Measurements from ENCODE around the gene MYLK2.

The MYLK2 gene

GRCh38 chr20:31860390-31861134 lies 41.4 kb downstream of the MYLK2 start:
- Histone ChIP-seq H3K27me3 (ENCODE audit: insufficient read depth, low read length, poor library complexity) (no peaks in the 10 kb centered on the region), H3K4ac (ENCODE audit: low read depth, low read length) (no peak overlapping the region), H3K36me3 (ENCODE audit: control insufficient read depth, insufficient read depth, low read length) (no peaks in the 10 kb centered on the region), H3K4me1 (ENCODE audit: control insufficient read depth, low read depth, low read length) (peaks cover 4% of the 10 kb centered on the region), H3K27ac (ENCODE audit: low read depth, low read length) (no peak overlapping the region), H3K56ac (ENCODE audit: low read length) (peak overlapping the region; percentile 85), H2BK120ac (ENCODE audit: low read depth, low read length) (no peak overlapping the region), H3K9ac (ENCODE audit: low read length) (peak overlapping the region; percentile 48), H2BK15ac (replicated peaks; ENCODE audit: low read depth) (no peak overlapping the region), H3K23ac (ENCODE audit: low read length) (no peak overlapping the region), H3K79me1 (ENCODE audit: low read length) (no peaks in the 10 kb centered on the region), H3K4me3 (ENCODE audit: low read length) (no peak overlapping the region), H3K18ac (ENCODE audit: low read length) (no peak overlapping the region), H4K8ac (ENCODE audit: low read depth, low read length) (no peak overlapping the region), H3K4me2 (ENCODE audit: low read length) (peak overlapping the region; percentile 93), H2AK5ac (ENCODE audit: low read length) (no peak overlapping the region), H3K79me2 (ENCODE audit: control insufficient read depth, insufficient read depth, low read length) (no peaks in the 10 kb centered on the region), H4K5ac (ENCODE audit: low read length) (no peak overlapping the region), H2BK5ac (ENCODE audit: low read length) (no peak overlapping the region)
- WGBS (ENCODE audit: extremely low coverage, insufficient coverage, low lambda C conversion rate): no CpG with 5 or more reads among the region's 15 CpGs
- peak; percentile 72 for DNase-seq

GRCh38 chr20:31861135-31861384 lies 41.9 kb downstream of the MYLK2 start:
- peak; percentile 59 for DNase-seq
- Histone ChIP-seq H4K5ac (ENCODE audit: low read length) (no peak overlapping the region), H2BK15ac (replicated peaks; ENCODE audit: low read depth) (no peak overlapping the region), H3K27ac (ENCODE audit: low read depth, low read length) (no peak overlapping the region), H3K36me3 (ENCODE audit: control insufficient read depth, insufficient read depth, low read length) (no peaks in the 10 kb centered on the region), H2BK120ac (ENCODE audit: low read depth, low read length) (no peak overlapping the region), H3K27me3 (ENCODE audit: insufficient read depth, low read length, poor library complexity) (no peaks in the 10 kb centered on the region), H3K18ac (ENCODE audit: low read length) (peak overlapping the region; percentile 35), H3K4me1 (ENCODE audit: control insufficient read depth, low read depth, low read length) (peaks cover 4% of the 10 kb centered on the region), H3K4ac (ENCODE audit: low read depth, low read length) (no peak overlapping the region), H3K4me3 (ENCODE audit: low read length) (peak overlapping the region; percentile 39), H3K79me2 (ENCODE audit: control insufficient read depth, insufficient read depth, low read length) (no peaks in the 10 kb centered on the region), H2BK5ac (ENCODE audit: low read length) (no peak overlapping the region), H3K9ac (ENCODE audit: low read length) (peak overlapping the region; percentile 81), H4K8ac (ENCODE audit: low read depth, low read length) (no peak overlapping the region), H3K23ac (ENCODE audit: low read length) (no peak overlapping the region), H3K79me1 (ENCODE audit: low read length) (no peaks in the 10 kb centered on the region), H2AK5ac (ENCODE audit: low read length) (no peak overlapping the region), H3K56ac (ENCODE audit: low read length) (peak overlapping the region; percentile 85), H3K4me2 (ENCODE audit: low read length) (peak overlapping the region; percentile 93)
- WGBS (ENCODE audit: extremely low coverage, insufficient coverage, low lambda C conversion rate): no CpG with 5 or more reads among the region's 20 CpGs

GRCh38 chr20:31861385-31862156 lies 42.4 kb downstream of the MYLK2 start:
- no peak overlapping the region for H3K23ac ChIP-seq (ENCODE audit: low read length)
- no peak overlapping the region for H3K4ac ChIP-seq (ENCODE audit: low read depth, low read length)
- peaks cover 4% of the 10 kb centered on the region for H3K4me1 ChIP-seq (ENCODE audit: control insufficient read depth, low read depth, low read length)
- no peak overlapping the region for H4K5ac ChIP-seq (ENCODE audit: low read length)
- H2BK120ac ChIP-seq (ENCODE audit: low read depth, low read length): no peak overlapping the region
- peak overlapping the region; percentile 81 for H3K9ac ChIP-seq (ENCODE audit: low read length)
- peak overlapping the region; percentile 85 for H3K56ac ChIP-seq (ENCODE audit: low read length)
- no peak overlapping the region for H2BK15ac ChIP-seq (replicated peaks; ENCODE audit: low read depth)
- H3K18ac ChIP-seq (ENCODE audit: low read length): peak overlapping the region; percentile 35
- peak; percentile 87 for DNase-seq
- no peaks in the 10 kb centered on the region for H3K79me2 ChIP-seq (ENCODE audit: control insufficient read depth, insufficient read depth, low read length)
- H3K79me1 ChIP-seq (ENCODE audit: low read length): no peaks in the 10 kb centered on the region
- peak overlapping the region; percentile 39 for H3K4me3 ChIP-seq (ENCODE audit: low read length)
- WGBS (ENCODE audit: extremely low coverage, insufficient coverage, low lambda C conversion rate): no CpG with 5 or more reads among the region's 60 CpGs
- no peaks in the 10 kb centered on the region for H3K27me3 ChIP-seq (ENCODE audit: insufficient read depth, low read length, poor library complexity)
- no peak overlapping the region for H2AK5ac ChIP-seq (ENCODE audit: low read length)
- H3K4me2 ChIP-seq (ENCODE audit: low read length): peak overlapping the region; percentile 93
- H3K36me3 ChIP-seq (ENCODE audit: control insufficient read depth, insufficient read depth, low read length): no peaks in the 10 kb centered on the region
- no peak overlapping the region for H2BK5ac ChIP-seq (ENCODE audit: low read length)
- H4K8ac ChIP-seq (ENCODE audit: low read depth, low read length): no peak overlapping the region
- no peak overlapping the region for H3K27ac ChIP-seq (ENCODE audit: low read depth, low read length)

GRCh38 chr20:31862157-31862470 lies 43.0 kb downstream of the MYLK2 start:
- H3K4me3 ChIP-seq (ENCODE audit: low read length): peak overlapping the region; percentile 2
- H3K27me3 ChIP-seq (ENCODE audit: insufficient read depth, low read length, poor library complexity): no peaks in the 10 kb centered on the region
- peaks cover 4% of the 10 kb centered on the region for H3K4me1 ChIP-seq (ENCODE audit: control insufficient read depth, low read depth, low read length)

GRCh38 chr20:31862506-31862905 lies 43.4 kb downstream of the MYLK2 start:
- no peak overlapping the region for H4K8ac ChIP-seq (ENCODE audit: low read depth, low read length)
- no CpG with 5 or more reads among the region's 8 CpGs for WGBS (ENCODE audit: extremely low coverage, insufficient coverage, low lambda C conversion rate)
- H3K18ac ChIP-seq (ENCODE audit: low read length): no peak overlapping the region
- H3K4me1 ChIP-seq (ENCODE audit: control insufficient read depth, low read depth, low read length): peaks cover 4% of the 10 kb centered on the region
- H4K5ac ChIP-seq (ENCODE audit: low read length): no peak overlapping the region
- no peak for DNase-seq
- H3K79me2 ChIP-seq (ENCODE audit: control insufficient read depth, insufficient read depth, low read length): no peaks in the 10 kb centered on the region
- H2AK5ac ChIP-seq (ENCODE audit: low read length): no peak overlapping the region
- no peak overlapping the region for H3K4me3 ChIP-seq (ENCODE audit: low read length)
- no peaks in the 10 kb centered on the region for H3K27me3 ChIP-seq (ENCODE audit: insufficient read depth, low read length, poor library complexity)
- no peaks in the 10 kb centered on the region for H3K36me3 ChIP-seq (ENCODE audit: control insufficient read depth, insufficient read depth, low read length)
- no peak overlapping the region for H3K4ac ChIP-seq (ENCODE audit: low read depth, low read length)
- H3K23ac ChIP-seq (ENCODE audit: low read length): no peak overlapping the region
- no peak overlapping the region for H3K4me2 ChIP-seq (ENCODE audit: low read length)
- no peak overlapping the region for H3K9ac ChIP-seq (ENCODE audit: low read length)
- H3K56ac ChIP-seq (ENCODE audit: low read length): no peak overlapping the region
- H3K79me1 ChIP-seq (ENCODE audit: low read length): no peaks in the 10 kb centered on the region
- H2BK5ac ChIP-seq (ENCODE audit: low read length): no peak overlapping the region
- H2BK120ac ChIP-seq (ENCODE audit: low read depth, low read length): no peak overlapping the region
- no peak overlapping the region for H2BK15ac ChIP-seq (replicated peaks; ENCODE audit: low read depth)
- no peak overlapping the region for H3K27ac ChIP-seq (ENCODE audit: low read depth, low read length)

More at GRCh38 chr20:31862157-31862470, 43.0 kb downstream of the MYLK2 start:
- H2BK15ac ChIP-seq (replicated peaks; ENCODE audit: low read depth): no peak overlapping the region
- H3K4me2 ChIP-seq (ENCODE audit: low read length): peak overlapping the region; percentile 34
- no peak overlapping the region for H4K8ac ChIP-seq (ENCODE audit: low read depth, low read length)
- no peak overlapping the region for H4K5ac ChIP-seq (ENCODE audit: low read length)
- WGBS (ENCODE audit: extremely low coverage, insufficient coverage, low lambda C conversion rate): no CpG with 5 or more reads among the region's 5 CpGs
- no peak overlapping the region for H2AK5ac ChIP-seq (ENCODE audit: low read length)
- H3K4ac ChIP-seq (ENCODE audit: low read depth, low read length): no peak overlapping the region
- H3K9ac ChIP-seq (ENCODE audit: low read length): peak overlapping the region; percentile 4
- no peaks in the 10 kb centered on the region for H3K79me1 ChIP-seq (ENCODE audit: low read length)
- no peak overlapping the region for H2BK5ac ChIP-seq (ENCODE audit: low read length)
- no peak overlapping the region for H3K27ac ChIP-seq (ENCODE audit: low read depth, low read length)
- no peak overlapping the region for H3K18ac ChIP-seq (ENCODE audit: low read length)
- no peak overlapping the region for H3K23ac ChIP-seq (ENCODE audit: low read length)
- no peak overlapping the region for H2BK120ac ChIP-seq (ENCODE audit: low read depth, low read length)
- no peaks in the 10 kb centered on the region for H3K36me3 ChIP-seq (ENCODE audit: control insufficient read depth, insufficient read depth, low read length)
- no peaks in the 10 kb centered on the region for H3K79me2 ChIP-seq (ENCODE audit: control insufficient read depth, insufficient read depth, low read length)
- H3K56ac ChIP-seq (ENCODE audit: low read length): peak overlapping the region; percentile 28
- no peak for DNase-seq

All from mesendoderm (in vitro differentiated cells).